H1 (cell line): ENCODE results near the gene PATJ.
"Not testable (repeated sequence)": the region's sequence is repeated elsewhere in the genome, so short reads cannot be mapped to it uniquely, and the experiment has no call there.

Experiments used
- CTCF ChIP-seq, 3 experiments: IDR thresholded peaks; 1 replicate in 2 of 3; 2 replicates in 1 of 3; pipeline versions ENCODE4 v1.5.1 to v1.6.1; 2011; ENCODE audit warnings: low read length in 3 of 3, mild to moderate bottlenecking in 3 of 3, inconsistent platforms in 2 of 3, low read depth in 1 of 3, moderate library complexity in 1 of 3; ENCODE audit not compliant: insufficient read depth in 1 of 3; ENCODE audit errors: control extremely low read depth in 1 of 3
- EP300 ChIP-seq, 2 experiments: IDR thresholded peaks; 1 replicate in 1 of 2; 2 replicates in 1 of 2; pipeline ENCODE4 v1.6.1; 2011 to 2012; ENCODE audit warnings: low read depth in 2 of 2, low read length in 2 of 2, mild to moderate bottlenecking in 2 of 2, borderline replicate concordance in 1 of 2, inconsistent platforms in 1 of 2, moderate library complexity in 1 of 2
- MAFK ChIP-seq: IDR thresholded peaks from 2 replicates; pipeline ENCODE4 v1.6.1; 2012; ENCODE audit warnings: low read depth, mild to moderate bottlenecking, improper control_type of control experiment, low read length
- POLR2A ChIP-seq, 2 experiments: IDR thresholded peaks; 1 replicate in 1 of 2; 2 replicates in 1 of 2; pipeline ENCODE4 v1.6.1; 2011; ENCODE audit warnings: low read depth in 2 of 2, low read length in 2 of 2, mild to moderate bottlenecking in 2 of 2; ENCODE audit errors: control extremely low read depth in 1 of 2
- POLR2AphosphoS5 ChIP-seq: IDR thresholded peaks from 2 replicates; pipeline ENCODE4 v1.6.1; 2011; ENCODE audit warnings: low read depth, low read length
- RAD21 ChIP-seq, 2 experiments: IDR thresholded peaks in 1 of 2; conservative IDR thresholded peaks in 1 of 2; 2 replicates each; pipeline ENCODE4 v1.6.1; 2011; ENCODE audit warnings: low read depth in 2 of 2, low read length in 2 of 2, improper control_type of control experiment in 1 of 2, inconsistent platforms in 1 of 2, mild to moderate bottlenecking in 1 of 2, moderate library complexity in 1 of 2
- SIX5 ChIP-seq: IDR thresholded peaks from 2 replicates; pipeline ENCODE4 v1.6.1; 2011; ENCODE audit warnings: mild to moderate bottlenecking, low read depth, low read length
- SP1 ChIP-seq: IDR thresholded peaks from 2 replicates; pipeline ENCODE4 v1.6.1; 2011; ENCODE audit warnings: low read depth, low read length
- SP2 ChIP-seq: IDR thresholded peaks from 2 replicates; pipeline ENCODE4 v1.6.1; 2012; ENCODE audit warnings: mild to moderate bottlenecking, low read length, inconsistent platforms
- USF2 ChIP-seq: IDR thresholded peaks from 2 replicates; pipeline ENCODE4 v1.6.1; 2011; ENCODE audit warnings: low read length, improper control_type of control experiment

GRCh38 chr1:61844664-61845063, 102.4 kb downstream of the PATJ start:
- TF ChIP-seq CTCF (IDR thresholded peaks at IDR 0.05; ENCODE audit: control extremely low read depth in 1 of 3, insufficient read depth in 1 of 3, low read depth in 1 of 3, low read length in 3 of 3); EP300 (IDR thresholded peaks at IDR 0.05; ENCODE audit: borderline replicate concordance in 1 of 2, low read depth in 2 of 2, low read length in 2 of 2); SP1; SIX5; MAFK; POLR2AphosphoS5; POLR2A (IDR thresholded peaks at IDR 0.05; ENCODE audit: control extremely low read depth in 1 of 2, low read depth in 2 of 2, low read length in 2 of 2); RAD21 (IDR thresholded peaks at IDR 0.05 in 1 of 2, conservative IDR thresholded peaks at IDR 0.05 in 1 of 2; ENCODE audit: low read depth in 2 of 2, low read length in 2 of 2); SP2; USF2: not testable (repeated sequence)
